Caco-2 (cell line): Measurements from ENCODE around the gene PPAN. TPM values are rescaled to one million over a fixed set of nuclear protein-coding genes. Genes with fewer than 3 reads are reported as not detected.
A peak's percentile ranks its signal among the peaks of the same experiment; 100 is the strongest.

Experiments
- BruUV-seq: library from RNA; stranded (reverse); fragments of 400-500 nt; replicated peaks from 2 replicates; lab custom pipeline; 2021; lab: Mats Ljungman, UMichigan
- CTCF ChIA-PET: fragments of 300-600 bp; sonication (Branson Sonifier 250); formaldehyde crosslinking; loops from one replicate; lab custom pipeline; 2022; ENCODE audit warnings: antibody characterized with exemption; lab: Charles Lee
- POLR2A ChIA-PET: fragments of 300-600 bp; sonication (Branson Sonifier 250); formaldehyde crosslinking; loops from one replicate; lab custom pipeline; 2022; ENCODE audit warnings: antibody characterized with exemption; lab: Charles Lee
- DNase-seq, 2 experiments: peaks; one replicate each; pipeline versions ENCODE4 v3.0.0 to v3.0.0-alpha.2; 2020 to 2022
- H3K27me3 ChIP-seq: replicated peaks from 2 replicates; pipeline ENCODE4 v1.6.0; 2011; ENCODE audit warnings: low read length; ENCODE audit not compliant: control insufficient read depth, insufficient read depth
- H3K36me3 ChIP-seq: 2 replicates; pipeline ENCODE4 v1.5.1; 2011; ENCODE audit warnings: low read length; ENCODE audit not compliant: control insufficient read depth, insufficient read depth
- H3K4me1 ChIP-seq: fragments of 250-450 bp; sonication (Bioruptor Pico); 2 replicates; pipeline ENCODE4 v1.5.1; 2020; ENCODE audit warnings: mild to moderate bottlenecking
- H3K4me3 ChIP-seq: 2 replicates; pipeline ENCODE4 v1.5.1; 2011; ENCODE audit warnings: low read depth, mild to moderate bottlenecking, control low read depth, low read length
- H3K9me3 ChIP-seq: fragments of 250-450 bp; sonication (Bioruptor Pico); 2 replicates; pipeline ENCODE4 v1.5.1; 2020; ENCODE audit warnings: mild to moderate bottlenecking, moderate library complexity
- H3K27ac Mint-ChIP-seq: one replicate; pipeline ENCODE4 v1.8.0; 2022; ENCODE audit warnings: mixed read lengths; ENCODE audit not compliant: unreplicated experiment
- H3K27me3 Mint-ChIP-seq: one replicate; pipeline ENCODE4 v1.8.0; 2022; ENCODE audit warnings: mixed read lengths; ENCODE audit not compliant: insufficient read depth, unreplicated experiment
- H3K36me3 Mint-ChIP-seq: one replicate; pipeline ENCODE4 v1.8.0; 2022; ENCODE audit warnings: mild to moderate bottlenecking, mixed read lengths; ENCODE audit not compliant: insufficient read depth, unreplicated experiment
- H3K4me1 Mint-ChIP-seq: one replicate; pipeline ENCODE4 v1.8.0; 2022; ENCODE audit warnings: low read depth, mixed read lengths; ENCODE audit not compliant: unreplicated experiment
- H3K4me3 Mint-ChIP-seq: one replicate; pipeline ENCODE4 v1.8.0; 2022; ENCODE audit warnings: mild to moderate bottlenecking, moderate library complexity, mixed read lengths; ENCODE audit not compliant: unreplicated experiment
- H3K9me3 Mint-ChIP-seq: one replicate; pipeline ENCODE4 v1.8.0; 2022; ENCODE audit warnings: mixed read lengths; ENCODE audit not compliant: unreplicated experiment
- intact Hi-C: fragments of 100-400 bp; cut with micrococcal nuclease; formaldehyde crosslinking; loops from one replicate; pipeline ENCODE4 v1.10.0; 2022; ENCODE audit not compliant: unreplicated experiment
- total RNA-seq: library from RNA; stranded (reverse); gene quantifications from 2 replicates; pipeline ENCODE4 v1.2.3, GENCODE V29; 2022
- TF ChIP-seq, protein P1 (sequence below), 2 experiments: fragments of 200-600 bp in 1 of 2; IDR thresholded peaks; 1 replicate in 1 of 2; 2 replicates in 1 of 2; pipeline versions ENCODE4 v1.5.1 to v1.8.0; 2011 to 2022; ENCODE audit warnings: antibody characterized with exemption in 1 of 2, control low read depth in 1 of 2, inconsistent platforms in 1 of 2, low read depth in 1 of 2, low read length in 1 of 2, mild to moderate bottlenecking in 1 of 2, moderate library complexity in 1 of 2; ENCODE audit not compliant: insufficient read depth in 1 of 2, severe bottlenecking in 1 of 2, unreplicated experiment in 1 of 2

PPAN gene
- total RNA-seq, 1 experiment from 2014 or later = 62.8 TPM

DNA sequence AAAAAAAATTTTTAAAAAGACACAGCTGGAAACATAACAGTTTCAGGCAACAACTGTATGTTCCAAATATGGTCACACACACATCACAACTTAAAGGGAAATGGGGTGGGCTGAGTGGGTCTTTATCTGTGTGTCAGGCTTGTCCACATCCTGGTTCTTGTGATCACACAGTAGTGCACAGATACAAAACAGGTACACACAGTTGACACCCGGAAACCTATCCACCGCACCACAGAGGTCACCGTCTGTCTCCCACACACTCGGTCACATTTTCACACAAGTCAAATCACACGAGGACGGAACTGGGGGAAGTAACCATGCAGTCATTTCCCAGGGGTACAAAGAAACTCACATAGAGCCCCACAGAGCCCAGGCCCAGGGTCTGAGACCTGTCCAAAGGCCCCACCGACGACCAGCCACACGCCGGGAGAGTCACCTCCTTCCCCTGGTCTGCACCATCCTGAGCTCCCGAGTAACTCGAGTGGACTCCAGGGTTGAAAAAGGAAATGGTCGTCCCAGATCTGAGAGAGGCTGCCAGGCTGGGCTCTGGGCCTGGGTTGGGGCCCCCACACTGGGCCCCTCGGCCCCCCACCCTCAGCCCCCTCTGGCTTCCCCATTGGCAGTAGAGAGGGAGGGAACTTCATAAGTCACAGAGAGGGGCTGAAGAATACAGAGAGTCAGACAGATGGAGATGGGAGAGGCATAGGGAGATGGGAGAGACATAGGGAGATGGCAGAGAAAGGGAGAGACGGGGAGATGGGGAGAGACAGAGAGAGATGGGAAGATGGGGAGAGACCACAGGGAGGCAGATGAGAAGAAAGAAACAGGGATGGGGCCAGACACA lies 1.3 kb upstream of the PPAN start:
- Histone ChIP-seq H3K4me1 (no peaks in the 10 kb centered on the region; the same call in 1 of the 2 replicates), H3K4me3 (no peak overlapping the region), H3K9me3 (no peaks in the 10 kb centered on the region), H3K36me3 (peaks cover 2% of the 10 kb centered on the region; the same call in 1 of the 2 replicates), H3K27me3 (no peaks in the 10 kb centered on the region)
- Mint-ChIP-seq H3K9me3 (no peaks in the 10 kb centered on the region), H3K4me1 (peaks cover 5% of the 10 kb centered on the region), H3K27me3 (no peaks in the 10 kb centered on the region), H3K27ac (no peak overlapping the region), H3K36me3 (peaks cover 41% of the 10 kb centered on the region), H3K4me3 (peak overlapping the region; percentile 4)
- POLR2A ChIA-PET = interaction anchor here (0.6 to 1.0 kb wide), 2 partner anchors 9 to 327 kb away, joined by 3 to 8 read pairs; no protein-coding TSS in a partner anchor
- CTCF ChIA-PET = no interaction called here
- DNase-seq = no peak
- intact Hi-C loops = no loop called here
- TF ChIP-seq, protein P1, sequence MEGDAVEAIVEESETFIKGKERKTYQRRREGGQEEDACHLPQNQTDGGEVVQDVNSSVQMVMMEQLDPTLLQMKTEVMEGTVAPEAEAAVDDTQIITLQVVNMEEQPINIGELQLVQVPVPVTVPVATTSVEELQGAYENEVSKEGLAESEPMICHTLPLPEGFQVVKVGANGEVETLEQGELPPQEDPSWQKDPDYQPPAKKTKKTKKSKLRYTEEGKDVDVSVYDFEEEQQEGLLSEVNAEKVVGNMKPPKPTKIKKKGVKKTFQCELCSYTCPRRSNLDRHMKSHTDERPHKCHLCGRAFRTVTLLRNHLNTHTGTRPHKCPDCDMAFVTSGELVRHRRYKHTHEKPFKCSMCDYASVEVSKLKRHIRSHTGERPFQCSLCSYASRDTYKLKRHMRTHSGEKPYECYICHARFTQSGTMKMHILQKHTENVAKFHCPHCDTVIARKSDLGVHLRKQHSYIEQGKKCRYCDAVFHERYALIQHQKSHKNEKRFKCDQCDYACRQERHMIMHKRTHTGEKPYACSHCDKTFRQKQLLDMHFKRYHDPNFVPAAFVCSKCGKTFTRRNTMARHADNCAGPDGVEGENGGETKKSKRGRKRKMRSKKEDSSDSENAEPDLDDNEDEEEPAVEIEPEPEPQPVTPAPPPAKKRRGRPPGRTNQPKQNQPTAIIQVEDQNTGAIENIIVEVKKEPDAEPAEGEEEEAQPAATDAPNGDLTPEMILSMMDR (IDR thresholded peaks at IDR 0.05; ENCODE audit: insufficient read depth in 1 of 2, low read depth in 1 of 2, low read length in 1 of 2, severe bottlenecking in 1 of 2, unreplicated experiment in 1 of 2) = no peak
- BruUV-seq = no TSS peak

DNA sequence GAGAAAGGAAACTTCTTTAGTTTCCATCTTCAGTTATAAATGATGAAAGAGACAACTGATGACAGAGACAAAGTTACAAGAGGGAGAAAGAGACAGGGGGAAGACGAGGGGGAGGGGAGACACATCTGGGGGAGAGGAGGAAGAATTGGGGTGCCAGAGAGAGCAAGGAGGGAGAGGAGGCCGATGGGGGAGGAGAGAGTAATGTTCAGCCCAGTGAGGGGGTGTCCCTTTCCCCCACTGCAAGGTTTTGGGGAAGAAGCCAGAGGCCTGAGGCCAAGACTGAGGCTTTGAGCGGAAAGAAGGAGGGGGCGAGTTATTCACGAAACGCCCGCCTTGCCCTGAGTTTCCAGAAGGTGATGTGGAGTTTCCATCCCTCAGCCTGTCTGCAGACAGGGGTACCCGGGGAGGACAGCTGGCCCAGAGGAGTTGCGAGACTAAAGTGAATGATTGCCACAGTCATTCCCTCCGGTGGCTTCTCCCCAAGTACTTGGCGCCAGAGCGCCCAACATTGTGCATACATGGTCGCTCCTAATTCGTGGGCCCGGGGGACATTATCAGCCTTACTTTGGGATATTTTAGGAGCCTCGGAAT lies 558 bp upstream of the PPAN start:
- Mint-ChIP-seq H3K27me3 (no peaks in the 10 kb centered on the region), H3K27ac (peak overlapping the region; percentile 85), H3K9me3 (no peaks in the 10 kb centered on the region), H3K4me3 (peak overlapping the region; percentile 87), H3K4me1 (peaks cover 8% of the 10 kb centered on the region), H3K36me3 (peaks cover 48% of the 10 kb centered on the region)
- H3K4me1 ChIP-seq = no peaks in the 10 kb centered on the region; the same call in 1 of the 2 replicates
- ChIA-PET POLR2A (interaction anchor here (1.0 to 1.5 kb wide), 2 partner anchors 9 to 10 kb away, joined by 3 to 22 read pairs; no protein-coding TSS in a partner anchor), CTCF (no interaction called here)
- H3K4me3 ChIP-seq = peak overlapping the region; percentile 14; the same call in 1 of the 2 replicates
- intact Hi-C loops = loop anchor here (1.0 kb wide), 1 partner anchor 9 kb away; no protein-coding TSS in a partner anchor
- no TSS peak for BruUV-seq
- TF ChIP-seq, protein P1 (IDR thresholded peaks at IDR 0.05; ENCODE audit: insufficient read depth in 1 of 2, low read depth in 1 of 2, low read length in 1 of 2, severe bottlenecking in 1 of 2, unreplicated experiment in 1 of 2) = no peak
- no peaks in the 10 kb centered on the region for H3K27me3 ChIP-seq
- no peaks in the 10 kb centered on the region for H3K9me3 ChIP-seq
- DNase-seq = no peak
- H3K36me3 ChIP-seq = peaks cover 2% of the 10 kb centered on the region; the same call in 1 of the 2 replicates

DNA sequence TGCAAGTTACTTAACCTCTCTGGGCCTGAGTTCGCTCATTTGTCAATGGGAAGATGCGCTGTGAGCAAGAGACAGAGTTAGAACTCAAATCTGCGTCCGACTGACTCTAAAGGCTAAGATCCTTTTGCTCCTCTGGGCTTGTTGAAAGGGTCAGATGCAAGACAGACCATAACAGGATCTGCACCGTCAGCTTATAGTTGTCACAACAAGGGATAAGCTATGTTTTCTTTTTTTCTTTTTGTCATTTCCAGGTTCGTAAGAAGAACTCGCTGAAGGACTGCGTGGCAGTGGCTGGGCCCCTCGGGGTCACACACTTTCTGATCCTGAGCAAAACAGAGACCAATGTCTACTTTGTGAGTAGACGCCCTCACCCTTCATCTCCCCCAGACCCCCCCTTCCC lies 1.1 kb downstream of the PPAN start:
- peaks cover 64% of the 10 kb centered on the region for H3K36me3 Mint-ChIP-seq
- Histone ChIP-seq H3K9me3 (no peaks in the 10 kb centered on the region), H3K36me3 (peaks cover 2% of the 10 kb centered on the region; the same call in 1 of the 2 replicates), H3K4me1 (no peaks in the 10 kb centered on the region; the same call in 1 of the 2 replicates), H3K4me3 (peak overlapping the region; percentile 92), H3K27me3 (no peaks in the 10 kb centered on the region)
- H3K9me3 Mint-ChIP-seq = no peaks in the 10 kb centered on the region
- POLR2A ChIA-PET = no interaction called here
- no peaks in the 10 kb centered on the region for H3K27me3 Mint-ChIP-seq
- TF ChIP-seq, protein P1 (IDR thresholded peaks at IDR 0.05; ENCODE audit: insufficient read depth in 1 of 2, low read depth in 1 of 2, low read length in 1 of 2, severe bottlenecking in 1 of 2, unreplicated experiment in 1 of 2) = no peak
- DNase-seq = no peak
- intact Hi-C loops = no loop called here
- H3K4me1 Mint-ChIP-seq = peaks cover 11% of the 10 kb centered on the region
- H3K4me3 Mint-ChIP-seq = peak overlapping the region; percentile 87
- CTCF ChIA-PET = interaction anchor here (0.6 kb wide), 1 partner anchor 152 kb away, joined by 3 read pairs; no protein-coding TSS in a partner anchor
- H3K27ac Mint-ChIP-seq = peak overlapping the region; percentile 85
- BruUV-seq = no TSS peak
